ENCODE measurements around the gene CACNB4. TPM values are rescaled to one million over a fixed set of nuclear protein-coding genes. Genes with fewer than 3 reads are reported as not detected.

The CACNB4 gene
- polyA plus RNA-seq, 1 experiment: 0.12 TPM

DNA sequence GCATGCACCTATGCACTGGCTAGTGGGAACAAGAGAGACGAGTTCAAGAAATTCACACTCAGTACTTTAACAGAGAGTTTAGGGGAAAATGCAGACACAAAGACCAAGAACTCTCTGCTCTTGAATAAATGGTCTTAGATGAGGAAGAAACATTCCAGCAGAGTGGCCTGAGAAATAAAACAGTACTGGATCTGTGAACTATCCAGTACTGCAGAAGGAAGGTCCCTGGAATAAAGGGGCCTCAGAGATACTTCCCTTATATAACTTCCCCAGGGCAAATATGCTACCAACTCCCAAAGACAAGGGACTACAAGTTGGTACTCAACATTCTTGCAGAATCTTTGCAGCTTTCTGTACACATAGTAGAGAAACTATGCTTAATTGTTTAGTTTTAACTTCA lies 199.7 kb downstream of the CACNB4 start:
- no peak for TF ChIP-seq CTCF (IDR thresholded peaks at IDR 0.05; ENCODE audit: insufficient read depth, low read depth, low read length)
- Histone ChIP-seq H3K4me3 (ENCODE audit: low read depth, low read length) (no peak overlapping the region), H3K27me3 (ENCODE audit: control insufficient read depth, insufficient read depth, low read length) (no peaks in the 10 kb centered on the region; the same call in 1 of the 2 replicates), H3K36me3 (ENCODE audit: control insufficient read depth, insufficient read depth, low read length) (no peaks in the 10 kb centered on the region)
- ChIA-PET POLR2A (no interaction called here), CTCF (no interaction called here)
- DNase-seq (ENCODE audit: low read depth): no peak

DNA sequence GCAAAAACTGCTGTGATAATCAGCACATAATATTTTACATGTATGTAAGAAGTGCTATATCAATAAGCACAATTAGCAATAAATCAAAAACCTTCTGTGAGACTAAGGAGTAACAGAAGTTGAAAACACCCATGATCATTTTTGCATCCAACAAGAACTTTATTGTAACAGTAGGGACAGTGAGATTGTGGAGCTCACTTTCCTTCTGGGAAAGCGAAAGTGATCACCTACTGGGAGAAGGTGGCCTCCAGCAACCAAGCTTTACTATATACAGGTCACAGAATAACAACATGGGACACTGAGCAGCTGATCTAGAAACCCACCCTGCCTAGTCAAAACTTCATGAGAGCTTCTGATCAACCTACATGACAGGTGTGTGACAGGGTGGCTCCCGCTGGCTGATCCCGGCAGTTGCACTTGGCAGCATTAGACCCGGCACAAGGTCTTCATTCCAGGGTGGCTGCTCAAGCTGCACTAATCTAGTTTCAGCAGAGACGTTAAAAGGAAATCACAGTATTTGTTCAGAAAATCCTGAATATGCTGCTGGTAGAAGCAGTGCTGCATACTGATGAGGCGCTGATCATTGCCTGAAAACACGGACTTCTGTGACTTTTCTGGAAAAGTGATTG lies 207.2 kb downstream of the CACNB4 start:
- CTCF ChIA-PET: no interaction called here
- Histone ChIP-seq H3K36me3 (ENCODE audit: control insufficient read depth, insufficient read depth, low read length) (no peaks in the 10 kb centered on the region), H3K4me3 (ENCODE audit: low read depth, low read length) (no peak overlapping the region), H3K27me3 (ENCODE audit: control insufficient read depth, insufficient read depth, low read length) (no peaks in the 10 kb centered on the region)
- TF ChIP-seq CTCF (IDR thresholded peaks at IDR 0.05; ENCODE audit: insufficient read depth, low read depth, low read length): no peak
- DNase-seq (ENCODE audit: low read depth): no peak
- POLR2A ChIA-PET: no interaction called here

DNA sequence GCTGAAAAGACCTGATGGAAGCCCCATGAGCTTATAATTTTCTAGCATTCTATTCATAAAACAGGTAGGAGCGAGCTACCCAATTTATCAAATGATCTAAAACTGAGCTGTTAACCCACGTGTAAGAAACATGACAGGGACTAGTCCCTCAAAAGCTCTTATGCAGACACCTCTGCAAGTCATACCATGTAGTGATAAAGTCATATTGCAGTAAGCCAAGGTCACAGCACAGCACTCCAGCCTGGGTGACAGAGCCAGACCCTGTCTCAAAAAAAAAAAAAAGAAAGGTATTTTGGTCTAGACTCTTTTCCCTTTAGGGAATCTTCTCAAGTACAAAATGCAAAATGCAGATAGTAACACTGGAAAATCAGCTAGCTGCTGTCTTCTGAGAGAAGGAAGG lies 211.7 kb downstream of the CACNB4 start:
- no peaks in the 10 kb centered on the region for H3K36me3 ChIP-seq (ENCODE audit: control insufficient read depth, insufficient read depth, low read length)
- H3K4me3 ChIP-seq (ENCODE audit: low read depth, low read length): no peak overlapping the region
- ChIA-PET CTCF (no interaction called here), POLR2A (no interaction called here)
- TF ChIP-seq CTCF (IDR thresholded peaks at IDR 0.05; ENCODE audit: insufficient read depth, low read depth, low read length): no peak
- DNase-seq (ENCODE audit: low read depth): no peak
- H3K27me3 ChIP-seq (ENCODE audit: control insufficient read depth, insufficient read depth, low read length): no peaks in the 10 kb centered on the region

DNA sequence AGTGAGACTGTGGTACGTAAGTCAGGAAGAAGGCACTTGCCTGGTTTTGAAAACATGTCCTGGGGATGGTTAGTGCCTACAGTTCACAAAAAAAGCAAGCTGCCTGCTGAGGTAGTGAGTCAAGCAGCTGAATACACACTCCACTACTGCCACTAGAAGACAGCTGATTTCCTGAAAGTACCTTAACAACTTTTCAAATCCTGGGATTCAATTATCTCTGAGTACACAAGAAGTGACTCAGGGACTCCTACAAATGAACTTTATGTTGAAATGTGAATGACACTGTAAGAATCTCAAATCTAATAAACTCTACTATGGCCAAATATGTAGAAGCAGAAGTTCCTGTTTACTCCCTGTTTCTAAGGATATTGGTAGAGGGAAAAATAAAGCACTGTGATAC lies 212.6 kb downstream of the CACNB4 start:
- CTCF ChIA-PET: no interaction called here
- Histone ChIP-seq H3K36me3 (ENCODE audit: control insufficient read depth, insufficient read depth, low read length) (no peaks in the 10 kb centered on the region), H3K4me3 (ENCODE audit: low read depth, low read length) (no peak overlapping the region), H3K27me3 (ENCODE audit: control insufficient read depth, insufficient read depth, low read length) (no peaks in the 10 kb centered on the region)
- DNase-seq (ENCODE audit: low read depth): no peak
- POLR2A ChIA-PET: no interaction called here
- no peak for TF ChIP-seq CTCF (IDR thresholded peaks at IDR 0.05; ENCODE audit: insufficient read depth, low read depth, low read length)

- TF ChIP-seq CTCF (IDR thresholded peaks at IDR 0.05; ENCODE audit: insufficient read depth, low read depth, low read length): no peak
- H3K36me3 ChIP-seq (ENCODE audit: control insufficient read depth, insufficient read depth, low read length): no peaks in the 10 kb centered on the region
- no peaks in the 10 kb centered on the region for H3K27me3 ChIP-seq (ENCODE audit: control insufficient read depth, insufficient read depth, low read length)
- POLR2A ChIA-PET: no interaction called here
- no peak overlapping the region for H3K4me3 ChIP-seq (ENCODE audit: low read depth, low read length)
- no peak for DNase-seq (ENCODE audit: low read depth)
- CTCF ChIA-PET: no interaction called here
Observed at GRCh38 chr2:151882786-151883445, 215.9 kb downstream of the CACNB4 start.

Data from BJ (cell line).